ENCODE data around the gene P3H2.

P3H2 gene

GRCh38 chr3:190024912-190025311 is 95.8 kb downstream of the P3H2 start:
- H3K36me3 Mint-ChIP-seq (ENCODE audit: low read depth): peaks cover 4% of the 10 kb centered on the region
- H3K4me3 Mint-ChIP-seq: no peak overlapping the region
- H3K4me1 Mint-ChIP-seq: peaks cover 38% of the 10 kb centered on the region
- H3K27ac Mint-ChIP-seq: peak overlapping the region in 1 of 3 experiments; percentile 20
- H3K9me3 Mint-ChIP-seq: no peaks in the 10 kb centered on the region
- TF ChIP-seq CTCF (IDR thresholded peaks at IDR 0.05; ENCODE audit: unreplicated experiment in 3 of 3): no peak
- H3K27me3 Mint-ChIP-seq (ENCODE audit: low read depth): no peaks in the 10 kb centered on the region

GRCh38 chr3:190019844-190020243 is 100.9 kb downstream of the P3H2 start:
- no peaks in the 10 kb centered on the region for H3K27me3 Mint-ChIP-seq (ENCODE audit: low read depth)
- H3K4me1 Mint-ChIP-seq: peaks cover 54% of the 10 kb centered on the region
- H3K4me3 Mint-ChIP-seq: no peak overlapping the region
- H3K9me3 Mint-ChIP-seq: no peaks in the 10 kb centered on the region
- TF ChIP-seq CTCF (IDR thresholded peaks at IDR 0.05; ENCODE audit: unreplicated experiment in 3 of 3): no peak
- H3K36me3 Mint-ChIP-seq (ENCODE audit: low read depth): peaks cover 10% of the 10 kb centered on the region
- H3K27ac Mint-ChIP-seq: peak overlapping the region; percentile 55 to 78 (median 65)

- peaks cover 63% of the 10 kb centered on the region for H3K4me1 Mint-ChIP-seq
- no peak for TF ChIP-seq CTCF (IDR thresholded peaks at IDR 0.05; ENCODE audit: unreplicated experiment in 3 of 3)
- peaks cover 10% of the 10 kb centered on the region for H3K36me3 Mint-ChIP-seq (ENCODE audit: low read depth)
- peak overlapping the region; percentile 52 to 72 (median 52) for H3K27ac Mint-ChIP-seq
- no peaks in the 10 kb centered on the region for H3K27me3 Mint-ChIP-seq (ENCODE audit: low read depth)
- H3K9me3 Mint-ChIP-seq: no peaks in the 10 kb centered on the region
- no peak overlapping the region for H3K4me3 Mint-ChIP-seq
Measured at GRCh38 chr3:190019006-190019405, 101.7 kb downstream of the P3H2 start.

- Mint-ChIP-seq H3K36me3 (ENCODE audit: low read depth) (peaks cover 10% of the 10 kb centered on the region), H3K27me3 (ENCODE audit: low read depth) (no peaks in the 10 kb centered on the region), H3K27ac (peak overlapping the region; percentile 52 to 72 (median 52)), H3K4me1 (peaks cover 68% of the 10 kb centered on the region), H3K4me3 (no peak overlapping the region), H3K9me3 (no peaks in the 10 kb centered on the region)
- no peak for TF ChIP-seq CTCF (IDR thresholded peaks at IDR 0.05; ENCODE audit: unreplicated experiment in 3 of 3)
Measured at GRCh38 chr3:190018460-190018859, 102.2 kb downstream of the P3H2 start.

GRCh38 chr3:190017521-190018288 is 103.0 kb downstream of the P3H2 start:
- H3K4me1 Mint-ChIP-seq: peaks cover 76% of the 10 kb centered on the region
- peaks cover 5% of the 10 kb centered on the region for H3K36me3 Mint-ChIP-seq (ENCODE audit: low read depth)
- H3K4me3 Mint-ChIP-seq: no peak overlapping the region
- peak overlapping the region; percentile 67 to 74 (median 74) for H3K27ac Mint-ChIP-seq
- H3K27me3 Mint-ChIP-seq (ENCODE audit: low read depth): no peaks in the 10 kb centered on the region
- TF ChIP-seq CTCF (IDR thresholded peaks at IDR 0.05; ENCODE audit: unreplicated experiment in 3 of 3): peak; percentile 43 to 61 (median 45)
- H3K9me3 Mint-ChIP-seq: no peaks in the 10 kb centered on the region

GRCh38 chr3:190016966-190017365 is 103.7 kb downstream of the P3H2 start:
- Mint-ChIP-seq H3K4me3 (peak overlapping the region in 1 of 3 experiments; percentile 32), H3K4me1 (peaks cover 83% of the 10 kb centered on the region), H3K27me3 (ENCODE audit: low read depth) (no peaks in the 10 kb centered on the region), H3K9me3 (no peaks in the 10 kb centered on the region), H3K27ac (peak overlapping the region; percentile 67 to 74 (median 74)), H3K36me3 (ENCODE audit: low read depth) (peaks cover 5% of the 10 kb centered on the region)
- no peak for TF ChIP-seq CTCF (IDR thresholded peaks at IDR 0.05; ENCODE audit: unreplicated experiment in 3 of 3)
